HepG2 (cell line): ENCODE results near the gene DNAI4. TPM values are rescaled to one million over a fixed set of nuclear protein-coding genes. Genes with fewer than 3 reads are reported as not detected.
A peak's percentile ranks its signal among the peaks of the same experiment; 100 is the strongest.

Experiments
- ASH2L ChIP-seq: fragments of 300-600, 200-600 bp; sonication (generic); IDR thresholded peaks from 2 replicates; pipeline ENCODE4 v1.7.0; 2017; ENCODE audit warnings: low read depth, mild to moderate bottlenecking, moderate library complexity, mixed read lengths, low read length; ENCODE audit not compliant: insufficient read length
- HOXA9 ChIP-seq: sonication (generic); formaldehyde crosslinking; IDR thresholded peaks from 2 replicates; pipeline ENCODE4 v1.8.1; 2022; ENCODE audit warnings: missing genetic modification reagents, mild to moderate bottlenecking, moderate library complexity, borderline replicate concordance
- MLLT10 ChIP-seq: sonication (generic); formaldehyde crosslinking; IDR thresholded peaks from 2 replicates; pipeline ENCODE4 v1.4.0; 2020; ENCODE audit warnings: missing genetic modification reagents
- NCOA5 ChIP-seq: sonication (generic); formaldehyde crosslinking; IDR thresholded peaks from 2 replicates; pipeline ENCODE4 v1.4.0; 2020; ENCODE audit warnings: missing genetic modification reagents
- NFYB ChIP-seq: sonication (generic); formaldehyde crosslinking; IDR thresholded peaks from 2 replicates; pipeline ENCODE4 v1.4.0; 2020; ENCODE audit warnings: missing genetic modification reagents
- PITX1 ChIP-seq: sonication (generic); formaldehyde crosslinking; IDR thresholded peaks from 2 replicates; pipeline ENCODE4 v1.5.1; 2020; ENCODE audit warnings: mild to moderate bottlenecking, missing genetic modification reagents
- SRSF4 ChIP-seq: fragments of 200-400 bp; formaldehyde crosslinking; IDR thresholded peaks from one replicate; pipeline ENCODE4 v1.6.1; 2018; ENCODE audit warnings: mild to moderate bottlenecking, low read depth, low read length, moderate library complexity; ENCODE audit not compliant: poor library complexity, severe bottlenecking
- THYN1 ChIP-seq: sonication (generic); formaldehyde crosslinking; IDR thresholded peaks from 2 replicates; pipeline ENCODE4 v1.8.1; 2023; ENCODE audit warnings: low read depth, mild to moderate bottlenecking, moderate library complexity, missing genetic modification reagents, borderline replicate concordance
- TOE1 ChIP-seq: sonication (generic); formaldehyde crosslinking; IDR thresholded peaks from 2 replicates; pipeline ENCODE4 v1.4.0; 2020; ENCODE audit warnings: mild to moderate bottlenecking, missing genetic modification reagents
- ZBTB3 ChIP-seq: sonication (generic); formaldehyde crosslinking; IDR thresholded peaks from 2 replicates; pipeline ENCODE4 v1.4.0; 2020; ENCODE audit warnings: low read depth, mild to moderate bottlenecking, moderate library complexity, missing genetic modification reagents, borderline replicate concordance
- ZBTB7A ChIP-seq: sonication (generic); formaldehyde crosslinking; IDR thresholded peaks from 2 replicates; pipeline ENCODE4 v1.8.0; 2022; ENCODE audit warnings: mild to moderate bottlenecking, missing genetic modification reagents
- ZNF253 ChIP-seq: sonication (generic); formaldehyde crosslinking; IDR thresholded peaks from 2 replicates; pipeline ENCODE4 v1.8.0; 2022; ENCODE audit warnings: mild to moderate bottlenecking, missing genetic modification reagents, borderline replicate concordance
- ZNF30 ChIP-seq: sonication (generic); formaldehyde crosslinking; IDR thresholded peaks from 2 replicates; pipeline ENCODE4 v1.5.0; 2020; ENCODE audit warnings: mild to moderate bottlenecking, missing genetic modification reagents
- ZNF33A ChIP-seq: sonication (generic); formaldehyde crosslinking; IDR thresholded peaks from 2 replicates; pipeline ENCODE4 v1.5.1; 2020; ENCODE audit warnings: missing genetic modification reagents, mild to moderate bottlenecking, moderate library complexity, borderline replicate concordance
- ZNF343 ChIP-seq: sonication (generic); formaldehyde crosslinking; IDR thresholded peaks from 2 replicates; pipeline ENCODE4 v1.4.0; 2020; ENCODE audit warnings: mild to moderate bottlenecking, missing genetic modification reagents
- ZNF468 ChIP-seq: sonication (generic); formaldehyde crosslinking; IDR thresholded peaks from 2 replicates; pipeline ENCODE4 v1.8.0; 2022; ENCODE audit warnings: mild to moderate bottlenecking, moderate library complexity, missing genetic modification reagents
- ZNF552 ChIP-seq: sonication (generic); formaldehyde crosslinking; IDR thresholded peaks from 2 replicates; pipeline ENCODE4 v1.9.0; 2022; ENCODE audit warnings: missing genetic modification reagents, mild to moderate bottlenecking, borderline replicate concordance
- polyA plus RNA-seq, 8 experiments: library from polyadenylated mRNA; depleted of rRNA in 3 of 8; stranded (reverse) in 7 of 8; unstranded in 1 of 8; fragments of >200 nt; fragmentation: Illumina TruSeq in 4 of 8; extraction: Trizol in 4 of 8; gene quantifications; 2 replicates each; pipeline versions ENCODE4 v1.2.1 to v1.2.3, GENCODE V29; 2011 to 2016; ENCODE audit warnings: low read depth in 4 of 8, missing spikeins in 1 of 8, mixed read lengths in 1 of 8; ENCODE audit not compliant: insufficient read depth in 1 of 8
- total RNA-seq, 5 experiments: library from RNA; depleted of rRNA; stranded (reverse); fragments of >200 nt; fragmentation: Illumina TruSeq; extraction: Trizol; gene quantifications; 2 replicates each; pipeline ENCODE4 v1.2.3, GENCODE V29; 2016; ENCODE audit warnings: low read depth in 1 of 5
- TF ChIP-seq, protein P1 (sequence below): sonication (generic); formaldehyde crosslinking; IDR thresholded peaks from 2 replicates; pipeline ENCODE4 v1.4.0; 2020; ENCODE audit warnings: missing genetic modification reagents
- TF ChIP-seq, protein P2 (sequence below): sonication (generic); formaldehyde crosslinking; IDR thresholded peaks from 2 replicates; pipeline ENCODE4 v1.5.0; 2020; ENCODE audit warnings: mild to moderate bottlenecking, missing genetic modification reagents
- TF ChIP-seq, protein P3 (sequence below): sonication (generic); formaldehyde crosslinking; IDR thresholded peaks from 2 replicates; pipeline ENCODE4 v1.4.0; 2020; ENCODE audit warnings: missing genetic modification reagents

Gene DNAI4
- total and polyA plus RNA-seq, 2 of the 13 experiments (the other 11 are each of a cell fraction or from before 2014, with no cell fraction given): 0.04 to 0.08 TPM

DNA sequence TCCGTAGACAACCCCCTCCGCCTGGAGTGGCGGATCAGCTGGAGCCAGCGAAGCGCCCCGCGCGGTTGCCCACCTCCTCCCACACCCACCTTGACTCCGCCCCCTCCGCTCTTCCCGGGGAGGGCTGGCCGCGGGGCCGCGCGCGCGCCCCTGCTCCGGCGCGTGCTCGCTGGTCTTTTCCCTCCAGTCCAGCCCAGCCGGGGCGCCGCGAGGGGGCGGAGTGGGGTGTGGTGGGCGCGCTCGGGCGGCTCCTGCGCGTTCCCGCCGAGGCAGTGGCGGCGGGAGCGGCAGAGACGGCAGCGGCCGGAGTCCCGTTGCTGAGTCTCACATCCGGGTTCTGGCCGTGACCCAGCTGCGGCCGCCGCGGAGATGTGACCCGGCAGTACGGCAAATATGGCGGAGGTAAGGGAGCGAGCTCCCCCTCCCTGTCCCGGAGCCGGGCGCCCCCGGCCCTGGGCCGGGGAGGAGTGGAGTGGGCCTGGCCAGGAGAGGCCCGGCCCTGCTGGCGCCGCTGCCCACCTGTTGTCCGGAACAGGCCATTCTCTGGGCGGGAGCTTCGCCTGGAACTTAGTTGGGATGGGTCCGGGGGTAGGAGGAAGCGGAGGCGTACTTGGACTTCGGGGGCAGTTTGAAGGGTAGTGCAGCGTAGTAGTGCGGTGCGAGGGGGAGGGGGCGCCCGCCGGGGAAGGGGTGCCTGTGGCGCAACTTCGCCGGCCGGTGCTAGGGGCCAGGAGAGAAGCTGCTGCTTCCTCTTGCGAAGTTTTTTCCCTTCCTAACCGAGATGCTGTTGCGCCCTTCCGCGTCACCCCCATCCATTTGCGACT lies 5.6 kb upstream of the DNAI4 start (continued):
- TF ChIP-seq HOXA9 (CRISPR knock-in tag) (no peak), NCOA5 (CRISPR knock-in tag) (no peak), TOE1 (CRISPR knock-in tag) (no peak), ZNF30 (no peak), PITX1 (CRISPR knock-in tag) (no peak), ZNF33A (CRISPR knock-in tag) (no peak), ZNF253 (CRISPR knock-in tag) (no peak), ZNF468 (CRISPR knock-in tag) (no peak), ASH2L (peak; percentile 95), ZBTB3 (CRISPR knock-in tag) (peak; percentile 75; the same call in 1 of the 2 replicates), THYN1 (CRISPR knock-in tag) (no peak), SRSF4 (peak; percentile 42), NFYB (CRISPR knock-in tag) (no peak), ZBTB7A (CRISPR knock-in tag) (no peak), ZNF343 (CRISPR knock-in tag) (peak; percentile 71; the same call in 1 of the 2 replicates), MLLT10 (CRISPR knock-in tag) (no peak), ZNF552 (CRISPR knock-in tag) (no peak)
- TF ChIP-seq, protein P1, sequence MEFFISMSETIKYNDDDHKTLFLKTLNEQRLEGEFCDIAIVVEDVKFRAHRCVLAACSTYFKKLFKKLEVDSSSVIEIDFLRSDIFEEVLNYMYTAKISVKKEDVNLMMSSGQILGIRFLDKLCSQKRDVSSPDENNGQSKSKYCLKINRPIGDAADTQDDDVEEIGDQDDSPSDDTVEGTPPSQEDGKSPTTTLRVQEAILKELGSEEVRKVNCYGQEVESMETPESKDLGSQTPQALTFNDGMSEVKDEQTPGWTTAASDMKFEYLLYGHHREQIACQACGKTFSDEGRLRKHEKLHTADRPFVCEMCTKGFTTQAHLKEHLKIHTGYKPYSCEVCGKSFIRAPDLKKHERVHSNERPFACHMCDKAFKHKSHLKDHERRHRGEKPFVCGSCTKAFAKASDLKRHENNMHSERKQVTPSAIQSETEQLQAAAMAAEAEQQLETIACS (CRISPR knock-in tag): peak; percentile 99
- TF ChIP-seq, protein P2, sequence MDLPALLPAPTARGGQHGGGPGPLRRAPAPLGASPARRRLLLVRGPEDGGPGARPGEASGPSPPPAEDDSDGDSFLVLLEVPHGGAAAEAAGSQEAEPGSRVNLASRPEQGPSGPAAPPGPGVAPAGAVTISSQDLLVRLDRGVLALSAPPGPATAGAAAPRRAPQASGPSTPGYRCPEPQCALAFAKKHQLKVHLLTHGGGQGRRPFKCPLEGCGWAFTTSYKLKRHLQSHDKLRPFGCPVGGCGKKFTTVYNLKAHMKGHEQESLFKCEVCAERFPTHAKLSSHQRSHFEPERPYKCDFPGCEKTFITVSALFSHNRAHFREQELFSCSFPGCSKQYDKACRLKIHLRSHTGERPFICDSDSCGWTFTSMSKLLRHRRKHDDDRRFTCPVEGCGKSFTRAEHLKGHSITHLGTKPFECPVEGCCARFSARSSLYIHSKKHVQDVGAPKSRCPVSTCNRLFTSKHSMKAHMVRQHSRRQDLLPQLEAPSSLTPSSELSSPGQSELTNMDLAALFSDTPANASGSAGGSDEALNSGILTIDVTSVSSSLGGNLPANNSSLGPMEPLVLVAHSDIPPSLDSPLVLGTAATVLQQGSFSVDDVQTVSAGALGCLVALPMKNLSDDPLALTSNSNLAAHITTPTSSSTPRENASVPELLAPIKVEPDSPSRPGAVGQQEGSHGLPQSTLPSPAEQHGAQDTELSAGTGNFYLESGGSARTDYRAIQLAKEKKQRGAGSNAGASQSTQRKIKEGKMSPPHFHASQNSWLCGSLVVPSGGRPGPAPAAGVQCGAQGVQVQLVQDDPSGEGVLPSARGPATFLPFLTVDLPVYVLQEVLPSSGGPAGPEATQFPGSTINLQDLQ: no peak
- TF ChIP-seq, protein P3, sequence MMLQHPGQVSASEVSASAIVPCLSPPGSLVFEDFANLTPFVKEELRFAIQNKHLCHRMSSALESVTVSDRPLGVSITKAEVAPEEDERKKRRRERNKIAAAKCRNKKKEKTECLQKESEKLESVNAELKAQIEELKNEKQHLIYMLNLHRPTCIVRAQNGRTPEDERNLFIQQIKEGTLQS (CRISPR knock-in tag): no peak
